Calu3 (cell line): Measurements from ENCODE around the gene FAM107B. TPM values are rescaled to one million over a fixed set of nuclear protein-coding genes. Genes with fewer than 3 reads are reported as not detected.
A peak's percentile ranks its signal among the peaks of the same experiment; 100 is the strongest.

Experiments
- BruUV-seq: library from RNA; stranded (reverse); fragments of 400-500 nt; replicated peaks from 2 replicates; lab custom pipeline; 2021; lab: Mats Ljungman, UMichigan
- CTCF ChIA-PET: fragments of 300-600 bp; sonication (Branson Sonifier 250); formaldehyde crosslinking; loops from one replicate; lab custom pipeline; 2022; ENCODE audit warnings: antibody characterized with exemption; lab: Charles Lee
- DNase-seq: peaks from one replicate; pipeline ENCODE4 v3.0.0; 2022
- H3K27ac Mint-ChIP-seq: one replicate; pipeline ENCODE4 v1.8.0; 2022; ENCODE audit warnings: mixed read lengths; ENCODE audit not compliant: unreplicated experiment
- H3K27me3 Mint-ChIP-seq: one replicate; pipeline ENCODE4 v1.8.0; 2022; ENCODE audit warnings: mixed read lengths; ENCODE audit not compliant: unreplicated experiment
- H3K36me3 Mint-ChIP-seq: one replicate; pipeline ENCODE4 v1.8.0; 2022; ENCODE audit warnings: mild to moderate bottlenecking, moderate library complexity, mixed read lengths; ENCODE audit not compliant: insufficient read depth, unreplicated experiment
- H3K4me1 Mint-ChIP-seq: one replicate; pipeline ENCODE4 v1.8.0; 2022; ENCODE audit warnings: mild to moderate bottlenecking, low read depth, mixed read lengths; ENCODE audit not compliant: unreplicated experiment
- H3K4me3 Mint-ChIP-seq: one replicate; pipeline ENCODE4 v1.8.0; 2022; ENCODE audit warnings: mild to moderate bottlenecking, low read depth, moderate library complexity, mixed read lengths; ENCODE audit not compliant: unreplicated experiment
- H3K9me3 Mint-ChIP-seq: one replicate; pipeline ENCODE4 v1.8.0; 2022; ENCODE audit warnings: low read depth, mixed read lengths; ENCODE audit not compliant: unreplicated experiment
- intact Hi-C: fragments of 100-400 bp; cut with micrococcal nuclease; formaldehyde crosslinking; loops from one replicate; pipeline ENCODE4 v1.10.0; 2022; ENCODE audit not compliant: unreplicated experiment
- total RNA-seq: library from RNA; stranded (reverse); gene quantifications from 2 replicates; pipeline ENCODE4 v1.2.3, GENCODE V29; 2022
- TF ChIP-seq, protein P1 (sequence below): fragments of 200-600 bp; IDR thresholded peaks from one replicate; pipeline ENCODE4 v1.8.0; 2022; ENCODE audit warnings: antibody characterized with exemption; ENCODE audit not compliant: unreplicated experiment

FAM107B gene
- total RNA-seq, 1 experiment from 2014 or later: 168 TPM

DNA sequence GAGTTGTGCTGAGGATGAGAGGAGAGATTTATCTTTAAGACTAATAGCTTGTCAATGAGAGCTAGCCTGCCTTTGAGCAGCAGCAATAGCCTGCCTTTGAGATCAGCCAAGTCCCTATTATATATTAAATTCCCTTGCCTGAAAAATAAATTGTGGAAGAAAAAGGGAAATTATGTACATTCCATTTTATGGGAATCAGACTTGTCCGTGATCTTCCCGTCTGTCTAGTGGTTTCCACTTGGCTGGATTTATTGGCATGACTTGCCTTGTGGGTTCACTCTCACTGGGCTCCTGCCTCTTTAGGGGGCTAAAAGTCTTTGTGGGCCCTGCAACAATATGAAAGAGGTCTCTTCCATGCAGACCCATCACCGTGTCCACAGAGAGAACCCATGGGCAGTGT lies 272.3 kb downstream of the FAM107B start:
- Mint-ChIP-seq H3K9me3 (no peaks in the 10 kb centered on the region), H3K4me1 (no peaks in the 10 kb centered on the region), H3K4me3 (no peak overlapping the region), H3K36me3 (no peaks in the 10 kb centered on the region), H3K27me3 (no peaks in the 10 kb centered on the region), H3K27ac (no peak overlapping the region)
- CTCF ChIA-PET: no interaction called here
- intact Hi-C loops: no loop called here
- no peak for DNase-seq
- no TSS peak for BruUV-seq
- TF ChIP-seq, protein P1, sequence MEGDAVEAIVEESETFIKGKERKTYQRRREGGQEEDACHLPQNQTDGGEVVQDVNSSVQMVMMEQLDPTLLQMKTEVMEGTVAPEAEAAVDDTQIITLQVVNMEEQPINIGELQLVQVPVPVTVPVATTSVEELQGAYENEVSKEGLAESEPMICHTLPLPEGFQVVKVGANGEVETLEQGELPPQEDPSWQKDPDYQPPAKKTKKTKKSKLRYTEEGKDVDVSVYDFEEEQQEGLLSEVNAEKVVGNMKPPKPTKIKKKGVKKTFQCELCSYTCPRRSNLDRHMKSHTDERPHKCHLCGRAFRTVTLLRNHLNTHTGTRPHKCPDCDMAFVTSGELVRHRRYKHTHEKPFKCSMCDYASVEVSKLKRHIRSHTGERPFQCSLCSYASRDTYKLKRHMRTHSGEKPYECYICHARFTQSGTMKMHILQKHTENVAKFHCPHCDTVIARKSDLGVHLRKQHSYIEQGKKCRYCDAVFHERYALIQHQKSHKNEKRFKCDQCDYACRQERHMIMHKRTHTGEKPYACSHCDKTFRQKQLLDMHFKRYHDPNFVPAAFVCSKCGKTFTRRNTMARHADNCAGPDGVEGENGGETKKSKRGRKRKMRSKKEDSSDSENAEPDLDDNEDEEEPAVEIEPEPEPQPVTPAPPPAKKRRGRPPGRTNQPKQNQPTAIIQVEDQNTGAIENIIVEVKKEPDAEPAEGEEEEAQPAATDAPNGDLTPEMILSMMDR: no peak

DNA sequence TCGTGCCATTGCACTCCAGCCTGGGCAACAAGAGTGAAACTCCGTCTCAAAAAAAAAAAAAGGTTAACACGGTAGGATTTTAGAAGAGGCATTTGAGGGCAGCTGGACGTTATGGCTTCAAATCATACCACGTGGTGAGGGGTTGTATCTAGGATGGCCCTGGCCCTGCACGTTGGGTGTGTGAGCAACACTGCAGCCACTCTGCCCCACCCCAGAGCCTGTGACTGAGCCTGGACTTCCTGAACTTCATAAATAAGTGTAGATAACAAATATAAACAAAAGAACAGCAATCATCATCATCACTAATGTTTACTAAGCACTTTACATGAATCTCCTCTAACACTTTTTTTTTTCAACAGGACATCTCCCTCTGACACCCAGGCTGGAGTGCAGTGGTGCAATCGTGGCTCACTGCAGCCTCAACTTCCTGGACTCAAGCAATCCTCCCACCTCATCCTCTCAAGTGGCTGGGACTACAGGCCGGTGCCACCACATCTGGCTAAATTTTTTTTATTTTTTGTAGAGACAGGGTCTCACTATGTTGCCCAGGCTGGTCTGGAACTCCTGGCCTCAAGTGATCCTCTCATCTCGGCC lies 274.4 kb downstream of the FAM107B start:
- intact Hi-C loops: no loop called here
- peak; percentile 9 for DNase-seq
- TF ChIP-seq, protein P1: no peak
- CTCF ChIA-PET: no interaction called here
- Mint-ChIP-seq H3K4me1 (no peaks in the 10 kb centered on the region), H3K4me3 (no peak overlapping the region), H3K9me3 (no peaks in the 10 kb centered on the region), H3K27me3 (no peaks in the 10 kb centered on the region), H3K36me3 (no peaks in the 10 kb centered on the region), H3K27ac (no peak overlapping the region)
- no TSS peak for BruUV-seq

DNA sequence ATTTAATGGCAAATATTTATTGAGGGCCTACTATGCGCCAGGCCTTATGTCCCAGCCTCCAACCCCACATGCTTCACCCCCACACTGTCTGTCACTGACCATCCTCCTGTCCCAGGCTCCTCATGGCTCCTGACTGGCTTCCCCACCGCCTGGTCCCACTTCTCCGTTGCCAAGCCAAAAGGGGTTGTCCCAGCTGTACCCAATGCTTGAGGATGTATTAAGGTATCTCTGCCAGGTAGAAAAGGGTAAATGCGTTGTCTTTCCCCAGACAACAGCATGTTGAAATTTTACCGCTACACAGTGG lies 275.1 kb downstream of the FAM107B start:
- Mint-ChIP-seq H3K4me3 (no peak overlapping the region), H3K9me3 (no peaks in the 10 kb centered on the region), H3K36me3 (no peaks in the 10 kb centered on the region), H3K27ac (no peak overlapping the region), H3K27me3 (no peaks in the 10 kb centered on the region), H3K4me1 (no peaks in the 10 kb centered on the region)
- CTCF ChIA-PET: no interaction called here
- DNase-seq: no peak
- intact Hi-C loops: loop anchor here (1.0 to 2.0 kb wide), 2 partner anchors 57 to 324 kb away; no protein-coding TSS in a partner anchor
- BruUV-seq: no TSS peak
- TF ChIP-seq, protein P1: no peak

DNA sequence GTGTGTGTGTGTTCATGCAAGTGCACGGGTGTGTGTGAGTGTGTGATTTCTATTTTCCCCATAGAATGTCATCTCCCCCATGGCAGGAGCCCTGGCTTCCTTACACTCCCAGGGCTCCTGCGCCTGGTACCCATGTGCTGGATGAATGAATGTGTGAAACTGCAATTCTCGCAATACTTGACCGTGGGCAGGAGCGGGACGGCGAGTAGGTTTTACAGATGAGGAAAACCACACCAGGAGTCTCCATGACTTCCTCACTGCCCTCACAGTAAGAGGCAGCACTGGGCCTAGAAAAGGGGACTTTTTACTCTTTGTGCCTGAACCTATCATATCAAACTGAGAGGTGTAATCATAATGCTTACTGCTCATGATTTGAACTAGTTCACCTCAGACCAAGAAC lies 276.4 kb downstream of the FAM107B start:
- Mint-ChIP-seq H3K27ac (no peak overlapping the region), H3K36me3 (no peaks in the 10 kb centered on the region), H3K4me3 (no peak overlapping the region), H3K27me3 (no peaks in the 10 kb centered on the region), H3K4me1 (no peaks in the 10 kb centered on the region), H3K9me3 (no peaks in the 10 kb centered on the region)
- DNase-seq: no peak
- TF ChIP-seq, protein P1: no peak
- CTCF ChIA-PET: no interaction called here
- intact Hi-C loops: loop anchor here (2.0 kb wide), 1 partner anchor 58 kb away; no protein-coding TSS in a partner anchor
- BruUV-seq: no TSS peak
